Glutamatergic neuron (in vitro differentiated cells): Measurements from ENCODE around the gene MPPED2. TPM values are rescaled to one million over a fixed set of nuclear protein-coding genes. Genes with fewer than 3 reads are reported as not detected.

Experiments used
- DNase-seq: peaks from one replicate; pipeline ENCODE4 v3.0.0; 2022
- H3K27ac Mint-ChIP-seq: one replicate; pipeline ENCODE4 v1.8.0; 2020; ENCODE audit warnings: mild to moderate bottlenecking, mixed read lengths, inconsistent platforms; ENCODE audit not compliant: unreplicated experiment
- H3K27me3 Mint-ChIP-seq: one replicate; pipeline ENCODE4 v1.8.0; 2020; ENCODE audit warnings: mild to moderate bottlenecking, moderate library complexity, mixed read lengths, inconsistent platforms; ENCODE audit not compliant: unreplicated experiment
- H3K36me3 Mint-ChIP-seq: one replicate; pipeline ENCODE4 v1.8.0; 2020; ENCODE audit warnings: mild to moderate bottlenecking, mixed read lengths, inconsistent platforms; ENCODE audit not compliant: unreplicated experiment
- H3K4me1 Mint-ChIP-seq: one replicate; pipeline ENCODE4 v1.8.0; 2020; ENCODE audit warnings: mild to moderate bottlenecking, low read depth, mixed read lengths, inconsistent platforms; ENCODE audit not compliant: unreplicated experiment
- H3K4me3 Mint-ChIP-seq: one replicate; pipeline ENCODE4 v1.8.0; 2020; ENCODE audit warnings: mild to moderate bottlenecking, mixed read lengths, inconsistent platforms; ENCODE audit not compliant: unreplicated experiment
- H3K9me3 Mint-ChIP-seq: one replicate; pipeline ENCODE4 v1.8.0; 2020; ENCODE audit warnings: mild to moderate bottlenecking, moderate library complexity, mixed read lengths, inconsistent platforms; ENCODE audit not compliant: unreplicated experiment
- total RNA-seq: library from RNA; stranded (reverse); fragmentation: NEBNext Ultra II Directional; extraction: Animal tissue kit (Norgen Biotek cat#: 25700); gene quantifications from one replicate; pipeline ENCODE4 v1.2.1, GENCODE V29; 2021; ENCODE audit not compliant: unreplicated experiment
- TF ChIP-seq, protein P1 (sequence below): fragments of 200-600 bp; sonication (generic); IDR thresholded peaks from one replicate; pipeline ENCODE4 v1.5.0; 2021; ENCODE audit not compliant: partially characterized antibody, unreplicated experiment

MPPED2 gene
- total RNA-seq, 1 donor from 2014 or later = 11.0 TPM

GRCh38 chr11:30481330-30481729 lies 104.8 kb downstream of the MPPED2 start:
- Mint-ChIP-seq H3K4me1 (peaks cover 28% of the 10 kb centered on the region), H3K9me3 (no peaks in the 10 kb centered on the region), H3K27me3 (no peaks in the 10 kb centered on the region), H3K36me3 (no peaks in the 10 kb centered on the region), H3K4me3 (no peak overlapping the region), H3K27ac (peak overlapping the region; percentile 4)
- DNase-seq = no peak
- TF ChIP-seq, protein P1, sequence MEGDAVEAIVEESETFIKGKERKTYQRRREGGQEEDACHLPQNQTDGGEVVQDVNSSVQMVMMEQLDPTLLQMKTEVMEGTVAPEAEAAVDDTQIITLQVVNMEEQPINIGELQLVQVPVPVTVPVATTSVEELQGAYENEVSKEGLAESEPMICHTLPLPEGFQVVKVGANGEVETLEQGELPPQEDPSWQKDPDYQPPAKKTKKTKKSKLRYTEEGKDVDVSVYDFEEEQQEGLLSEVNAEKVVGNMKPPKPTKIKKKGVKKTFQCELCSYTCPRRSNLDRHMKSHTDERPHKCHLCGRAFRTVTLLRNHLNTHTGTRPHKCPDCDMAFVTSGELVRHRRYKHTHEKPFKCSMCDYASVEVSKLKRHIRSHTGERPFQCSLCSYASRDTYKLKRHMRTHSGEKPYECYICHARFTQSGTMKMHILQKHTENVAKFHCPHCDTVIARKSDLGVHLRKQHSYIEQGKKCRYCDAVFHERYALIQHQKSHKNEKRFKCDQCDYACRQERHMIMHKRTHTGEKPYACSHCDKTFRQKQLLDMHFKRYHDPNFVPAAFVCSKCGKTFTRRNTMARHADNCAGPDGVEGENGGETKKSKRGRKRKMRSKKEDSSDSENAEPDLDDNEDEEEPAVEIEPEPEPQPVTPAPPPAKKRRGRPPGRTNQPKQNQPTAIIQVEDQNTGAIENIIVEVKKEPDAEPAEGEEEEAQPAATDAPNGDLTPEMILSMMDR = no peak

DNA sequence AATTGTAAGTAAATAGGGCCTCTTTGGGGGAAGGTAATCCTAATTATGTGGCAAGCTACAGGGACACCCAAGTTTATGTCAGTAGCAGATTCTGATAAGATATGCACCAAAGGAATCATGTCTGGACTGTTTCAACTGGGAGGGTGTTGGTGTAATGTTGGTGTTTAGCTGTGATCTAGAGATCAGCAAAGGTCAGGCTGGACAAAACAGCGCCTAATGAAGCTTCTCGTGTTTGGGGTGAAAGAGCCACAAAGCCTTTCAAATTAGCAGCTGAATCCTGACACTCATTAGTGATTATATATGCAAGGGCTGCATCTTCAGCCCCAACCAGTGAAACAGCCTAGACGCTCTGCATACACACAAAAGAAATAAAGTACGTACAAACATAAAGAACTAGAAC lies 106.3 kb downstream of the MPPED2 start:
- Mint-ChIP-seq H3K27ac (no peak overlapping the region), H3K4me3 (no peak overlapping the region), H3K27me3 (no peaks in the 10 kb centered on the region), H3K4me1 (peaks cover 28% of the 10 kb centered on the region), H3K36me3 (no peaks in the 10 kb centered on the region), H3K9me3 (no peaks in the 10 kb centered on the region)
- no peak for DNase-seq
- TF ChIP-seq, protein P1 = no peak

DNA sequence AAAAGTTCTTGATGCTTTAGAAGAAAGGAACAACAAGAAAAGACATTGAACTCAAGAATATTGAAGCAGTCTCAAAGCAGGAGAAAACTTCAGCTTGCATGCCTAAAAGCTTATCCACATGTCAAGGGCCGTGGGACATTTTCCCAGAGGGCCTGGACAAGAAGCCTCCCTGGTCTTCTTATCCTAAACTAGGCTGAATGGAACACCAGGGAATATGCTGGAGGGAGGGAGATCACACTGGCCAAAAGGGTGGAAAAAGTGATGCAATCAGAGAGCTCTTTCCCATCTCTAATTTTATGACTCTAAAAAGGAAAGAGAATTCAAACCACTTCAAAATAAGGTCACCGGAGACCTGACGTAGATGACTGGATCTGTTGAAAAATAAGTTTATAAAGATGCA lies 107.2 kb downstream of the MPPED2 start:
- DNase-seq = no peak
- Mint-ChIP-seq H3K9me3 (no peaks in the 10 kb centered on the region), H3K36me3 (no peaks in the 10 kb centered on the region), H3K4me3 (peak overlapping the region; percentile 30), H3K4me1 (peaks cover 28% of the 10 kb centered on the region), H3K27ac (no peak overlapping the region), H3K27me3 (no peaks in the 10 kb centered on the region)
- TF ChIP-seq, protein P1 = no peak

DNA sequence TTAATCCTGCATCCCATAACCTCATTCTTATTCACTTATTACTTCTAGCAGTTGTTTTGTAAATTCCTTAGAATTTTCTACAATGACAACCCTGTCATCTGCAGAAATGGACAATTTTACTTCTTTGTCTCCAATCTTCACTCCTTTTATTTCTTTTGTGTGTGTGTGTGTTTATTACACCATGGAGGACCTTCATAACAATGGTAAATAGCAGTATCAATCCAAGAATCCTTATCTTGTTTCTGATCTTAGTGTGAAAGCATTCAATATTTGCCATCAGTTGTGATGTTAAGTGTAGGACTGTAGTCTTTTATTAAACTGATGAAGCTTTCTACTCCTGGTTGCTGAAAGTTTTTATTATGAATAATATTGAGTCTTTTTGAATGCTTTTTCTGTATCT lies 109.1 kb downstream of the MPPED2 start:
- Mint-ChIP-seq H3K4me1 (peaks cover 28% of the 10 kb centered on the region), H3K4me3 (no peak overlapping the region), H3K36me3 (no peaks in the 10 kb centered on the region), H3K27ac (no peak overlapping the region), H3K9me3 (no peaks in the 10 kb centered on the region), H3K27me3 (no peaks in the 10 kb centered on the region)
- DNase-seq = no peak
- TF ChIP-seq, protein P1 = no peak

DNA sequence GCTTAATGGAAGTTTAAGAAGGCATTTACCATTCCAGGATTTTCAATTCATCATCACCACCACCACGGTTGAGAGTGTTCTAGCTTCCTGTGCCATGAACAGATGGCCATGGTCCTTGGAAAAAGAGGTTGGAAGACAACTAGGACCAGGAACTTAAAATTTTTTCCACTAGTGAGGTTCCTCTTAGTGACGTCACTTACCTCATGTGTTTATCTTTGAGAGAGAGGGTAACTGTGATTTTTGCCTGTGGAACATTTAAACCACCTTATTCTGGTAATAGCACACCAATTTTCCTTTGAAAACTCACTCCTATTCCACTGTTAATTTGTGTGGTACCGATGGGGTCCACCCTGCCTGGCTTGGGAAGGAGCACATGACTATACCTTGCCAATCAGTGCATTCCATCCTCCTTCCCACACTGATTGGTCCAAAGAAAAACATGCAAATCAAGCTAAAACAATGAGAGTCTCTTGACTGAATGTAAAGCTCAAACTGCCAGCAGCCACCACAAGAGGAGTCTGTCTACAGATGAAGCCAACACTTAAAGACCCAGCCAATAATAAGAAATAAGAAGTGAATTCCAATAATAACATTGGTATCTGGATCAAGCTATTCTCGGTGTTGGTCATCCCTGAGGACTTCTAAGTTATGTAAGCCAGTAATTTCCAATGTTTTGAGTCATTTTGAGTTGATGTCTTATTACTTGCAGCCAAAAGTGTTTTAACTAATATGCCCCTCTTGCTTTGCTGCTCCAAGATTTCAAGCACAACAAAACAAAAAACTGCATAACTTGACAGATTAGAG lies 111.8 kb downstream of the MPPED2 start:
- Mint-ChIP-seq H3K36me3 (no peaks in the 10 kb centered on the region), H3K9me3 (no peaks in the 10 kb centered on the region), H3K27ac (no peak overlapping the region), H3K4me3 (no peak overlapping the region), H3K27me3 (peaks cover 1% of the 10 kb centered on the region), H3K4me1 (peaks cover 14% of the 10 kb centered on the region)
- DNase-seq = no peak
- TF ChIP-seq, protein P1 = no peak
